ENCODE measurements around the gene AKR7A2.
A peak's percentile ranks its signal among the peaks of the same experiment; 100 is the strongest.

The AKR7A2 gene

DNA sequence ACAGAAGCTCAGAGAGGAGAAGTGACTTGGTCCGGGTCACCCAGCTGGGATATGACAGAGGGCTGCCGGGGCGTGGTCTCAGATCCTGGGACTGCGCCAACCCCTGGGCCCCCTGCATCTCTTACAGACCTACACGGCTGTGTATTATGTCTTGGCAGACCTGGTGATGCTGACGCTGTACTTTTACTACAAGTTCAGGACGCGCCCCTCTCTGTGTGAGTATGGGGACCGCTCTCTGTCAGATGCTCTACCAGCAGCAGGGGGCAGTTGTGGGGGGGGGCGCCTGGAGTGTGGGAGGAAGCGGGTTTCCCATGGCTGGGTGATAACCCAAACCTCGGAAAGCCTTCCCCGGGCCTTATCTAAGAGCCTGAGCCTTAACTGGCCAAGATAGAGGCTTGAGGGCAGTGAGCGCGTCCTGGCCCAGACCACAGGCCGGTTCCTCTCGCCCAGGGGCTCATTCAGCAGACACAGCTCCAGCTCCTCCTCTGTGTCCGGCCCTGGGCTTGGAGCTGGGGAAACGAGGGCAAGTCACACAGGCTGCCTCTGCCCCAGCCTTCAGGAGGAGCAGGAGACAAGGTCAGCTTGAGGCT lies 13.5 kb upstream of the AKR7A2 start:
- DNase-seq (ENCODE audit: low spot score) = no peak

DNA sequence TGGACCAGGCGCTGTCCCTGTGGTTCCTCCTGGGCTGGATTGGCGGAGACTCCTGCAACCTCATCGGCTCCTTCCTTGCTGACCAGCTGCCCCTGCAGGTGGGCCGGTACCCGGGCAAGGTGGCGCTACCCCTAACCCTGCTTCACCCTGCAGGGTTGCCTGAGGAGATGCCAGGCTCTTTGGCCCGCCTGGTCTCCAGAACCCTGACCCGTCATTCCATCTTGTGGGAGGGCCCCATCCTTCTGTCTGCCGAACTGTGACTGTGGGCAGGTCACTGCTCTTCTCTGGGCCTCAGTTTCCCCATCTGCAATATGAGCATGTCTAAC lies 12.7 kb upstream of the AKR7A2 start:
- DNase-seq (ENCODE audit: low spot score) = no peak

DNA sequence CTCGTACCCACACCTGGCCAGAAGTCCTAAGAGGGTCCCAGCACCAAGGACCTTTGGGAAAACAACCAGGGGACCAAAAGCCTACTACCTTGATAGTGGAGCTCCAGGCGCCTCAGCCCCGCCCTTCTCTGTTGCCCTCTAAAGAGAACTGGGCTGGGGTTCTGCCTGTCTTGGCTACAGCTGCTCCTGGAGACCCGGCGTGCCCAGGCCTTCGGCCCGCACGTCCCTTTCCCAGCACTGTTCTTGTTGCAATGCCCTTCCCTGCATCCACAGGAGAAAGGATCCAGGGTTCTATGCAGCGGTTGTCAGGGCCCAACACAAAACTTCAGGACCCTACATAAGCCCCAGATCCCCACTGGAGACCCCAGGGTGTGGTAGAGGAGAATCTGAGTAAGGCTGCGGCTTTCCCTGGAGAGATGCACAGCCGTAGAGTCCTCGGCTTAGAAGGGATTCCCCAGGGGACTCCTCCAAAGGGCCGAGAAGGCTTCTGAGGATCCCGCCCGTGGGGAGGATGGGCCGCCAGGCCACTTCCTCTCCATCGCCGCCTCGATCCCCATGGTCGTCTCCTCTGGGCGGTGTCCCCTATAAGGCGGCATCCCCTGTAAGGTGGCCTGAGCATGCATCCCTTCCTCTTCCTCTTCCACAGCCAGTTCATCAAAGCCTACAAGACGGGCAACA lies 12.2 kb upstream of the AKR7A2 start:
- DNase-seq (ENCODE audit: low spot score) = no peak

DNA sequence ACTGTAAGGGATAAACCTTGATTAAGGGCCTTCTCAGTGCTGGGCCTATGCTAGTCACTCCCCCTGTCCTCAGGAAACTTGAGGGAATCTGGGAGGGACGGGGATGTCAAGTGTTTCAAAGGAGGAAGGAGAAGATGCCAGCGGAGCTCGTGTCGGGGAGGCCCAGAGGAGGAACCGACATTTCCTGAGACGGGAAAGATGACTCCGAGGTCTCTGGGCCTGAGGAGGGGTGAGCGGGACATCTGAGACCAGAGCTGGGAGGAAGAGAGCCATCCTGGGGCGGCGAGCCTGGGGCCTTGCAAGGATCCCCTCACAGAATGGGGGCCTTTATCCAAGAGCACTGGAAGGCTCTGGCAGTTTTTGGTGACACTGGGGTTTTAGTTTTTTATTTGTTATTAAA lies 10.5 kb upstream of the AKR7A2 start:
- no peak for DNase-seq (ENCODE audit: low spot score)

DNA sequence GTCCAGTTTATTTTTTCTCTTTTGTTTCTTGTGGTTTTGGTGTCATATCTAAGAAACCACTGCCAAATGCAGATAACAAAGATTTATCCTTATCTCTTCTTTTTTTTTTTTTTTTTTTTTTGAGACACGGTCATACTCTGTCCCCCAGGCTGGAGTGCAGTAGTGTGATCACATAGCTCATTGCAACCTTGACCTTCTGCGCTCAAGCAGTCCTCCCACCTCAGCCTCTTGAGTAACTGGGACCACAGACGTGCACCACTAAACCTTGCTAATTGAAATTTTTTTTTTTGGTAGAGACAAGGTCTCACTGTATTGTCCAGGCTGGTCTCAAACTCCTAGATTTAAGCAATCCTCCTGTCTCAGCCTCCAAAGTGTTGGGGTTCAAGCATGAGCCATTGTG lies 9.1 kb upstream of the AKR7A2 start:
- no peak for DNase-seq (ENCODE audit: low spot score)

DNA sequence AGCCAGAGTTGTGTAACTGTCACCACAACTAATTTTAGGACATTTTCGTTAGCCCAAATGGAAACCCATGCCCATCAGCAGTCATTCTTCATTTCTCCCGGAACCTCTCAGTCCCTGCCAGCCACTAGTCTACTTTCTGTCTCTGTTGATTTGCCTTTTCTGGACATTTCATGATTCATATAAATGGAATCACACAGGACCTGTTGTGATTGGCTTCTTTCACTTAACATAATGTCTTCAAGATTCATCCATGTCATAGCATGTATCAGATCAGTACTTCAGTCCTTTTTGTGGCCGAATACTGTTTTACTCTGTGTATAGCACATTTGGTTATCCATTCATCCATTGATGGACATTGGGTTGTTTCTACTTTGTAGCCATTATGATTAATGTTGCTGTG lies 7.3 kb upstream of the AKR7A2 start:
- DNase-seq (ENCODE audit: low spot score) = no peak

DNA sequence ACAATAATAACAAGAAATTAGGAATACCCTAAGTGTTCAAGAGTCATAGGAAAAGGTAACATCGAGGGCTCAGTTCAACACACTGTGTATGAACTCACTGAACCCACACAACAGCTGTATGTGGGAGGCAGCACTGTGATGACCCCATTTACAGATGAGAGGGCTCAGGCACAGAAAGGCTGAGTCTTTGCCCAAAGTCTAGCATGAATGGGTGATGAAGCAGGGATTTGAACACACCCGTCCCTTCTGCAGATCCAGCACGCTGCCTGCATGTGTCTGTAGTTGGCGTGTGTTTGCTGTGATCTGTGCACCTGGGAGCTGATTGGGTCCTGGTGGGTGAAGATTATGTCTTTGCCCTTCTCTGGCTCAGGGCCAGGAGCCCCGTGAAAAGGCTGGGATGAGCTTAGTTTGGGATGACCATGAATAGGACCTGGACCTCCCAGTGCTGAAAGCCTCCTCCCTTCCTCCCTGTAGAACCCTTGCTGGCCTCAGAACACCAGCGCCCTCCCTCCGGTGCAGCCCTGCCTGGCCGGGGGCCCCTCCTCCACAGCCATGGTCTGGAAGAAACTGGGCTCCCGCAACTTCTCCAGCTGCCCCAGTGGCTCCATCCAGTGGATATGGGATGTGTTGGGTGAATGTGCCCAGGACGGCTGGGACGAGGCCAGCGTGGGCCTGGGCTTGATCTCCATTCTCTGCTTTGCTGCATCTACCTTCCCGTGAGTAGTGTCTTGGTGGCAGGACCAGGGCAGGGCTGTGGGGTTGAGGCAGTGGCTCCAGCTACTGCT lies 5.4 kb upstream of the AKR7A2 start:
- no peak for DNase-seq (ENCODE audit: low spot score)

DNA sequence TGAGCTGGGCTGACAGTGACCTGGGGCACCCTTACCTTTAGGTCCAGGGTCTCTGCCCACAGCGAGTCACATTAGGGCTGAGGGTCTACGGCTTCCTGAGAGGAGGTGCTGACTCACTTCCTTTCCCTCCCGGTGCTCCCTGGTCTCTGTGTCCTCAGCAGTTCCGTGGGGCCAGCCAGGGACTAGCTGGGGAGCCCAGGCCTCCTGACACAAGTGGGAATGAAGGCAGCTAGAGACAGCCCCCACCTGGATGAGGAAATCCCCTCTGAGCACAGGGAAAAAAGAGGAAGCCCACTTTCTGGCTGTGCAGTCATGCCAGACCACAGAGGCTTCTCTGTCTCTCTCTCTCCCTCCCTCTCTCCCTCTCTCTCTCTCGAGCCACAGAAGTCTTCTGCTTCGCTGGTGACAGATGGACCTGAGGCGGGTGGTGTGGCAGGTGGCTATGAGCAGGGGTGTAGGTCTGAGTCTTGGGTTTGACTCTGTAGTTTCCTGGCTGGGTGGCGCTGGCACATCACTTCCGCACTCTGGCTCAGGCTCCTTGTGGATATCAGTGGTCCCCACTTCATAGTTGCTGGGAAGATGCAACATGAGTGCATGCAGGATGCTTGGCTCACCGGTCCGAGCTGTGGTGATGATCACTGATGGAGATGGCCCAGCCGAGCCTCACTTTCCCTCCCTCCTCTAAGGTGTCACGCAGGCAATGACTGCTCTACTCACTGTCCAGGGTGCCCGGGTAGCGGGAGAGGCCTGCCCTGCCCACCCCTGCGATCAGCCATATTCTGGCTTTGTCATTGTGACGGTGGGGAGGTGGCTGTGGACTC lies 3.6 kb upstream of the AKR7A2 start:
- DNase-seq (ENCODE audit: low spot score) = peak; percentile 46

DNA sequence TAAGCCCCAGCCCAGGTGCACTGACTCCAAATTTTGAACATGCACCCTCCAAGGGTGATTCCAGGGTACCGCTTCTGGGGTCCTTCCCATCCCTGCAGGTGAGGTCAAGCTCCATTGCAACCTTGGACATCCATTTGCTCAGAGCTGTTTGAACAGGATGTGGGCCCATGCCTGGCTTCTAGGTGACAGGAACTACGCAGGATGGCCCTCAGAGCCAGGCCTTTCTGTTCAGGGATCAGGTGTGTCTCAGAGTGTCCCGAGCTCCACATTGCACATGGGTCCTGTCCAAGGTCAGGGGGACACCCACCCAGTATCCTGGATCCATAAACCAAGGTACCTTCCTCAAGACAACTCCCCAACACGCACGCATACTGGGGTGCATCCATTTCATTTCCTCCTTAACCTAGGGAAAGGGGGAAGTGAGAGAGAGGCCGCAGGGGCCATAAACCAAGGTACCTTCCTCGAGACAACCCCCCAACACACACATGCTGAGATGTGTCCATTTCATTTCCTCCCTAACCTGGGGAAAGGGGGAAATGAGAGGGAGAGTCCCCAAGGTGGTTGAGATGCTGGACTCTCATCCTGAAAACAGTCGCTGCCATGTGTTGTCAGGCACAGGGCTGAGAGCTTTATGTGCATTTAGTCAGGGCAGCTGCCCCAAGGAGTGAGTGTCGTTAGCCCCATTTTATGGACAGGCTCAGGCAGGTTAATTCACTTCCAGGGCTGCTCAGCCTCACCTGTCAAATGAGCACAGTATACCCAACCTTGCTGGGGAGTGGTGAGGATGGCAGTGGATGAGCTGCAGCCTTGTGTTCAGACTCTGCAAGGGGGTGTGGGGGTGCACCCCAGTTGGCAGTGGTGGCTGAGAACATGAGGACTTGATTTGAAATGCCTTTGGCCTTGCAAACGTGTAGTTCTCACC lies 2.3 kb upstream of the AKR7A2 start:
- DNase-seq (ENCODE audit: low spot score) = no peak

DNA sequence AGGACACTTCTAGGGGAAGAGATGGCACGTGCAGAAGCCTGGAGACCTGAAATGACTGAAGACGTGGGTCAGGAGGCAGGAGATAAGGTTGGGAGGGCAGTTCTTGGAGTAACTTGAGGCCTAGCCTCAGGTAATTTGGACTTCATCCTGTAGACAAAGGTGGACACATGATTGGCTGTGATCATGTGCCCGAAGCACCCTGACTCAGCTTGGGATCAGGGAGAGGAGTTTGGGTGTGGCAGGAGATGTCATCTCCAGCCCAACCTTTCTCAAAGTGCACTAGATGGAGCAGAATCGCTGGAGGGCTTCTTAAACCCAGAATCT lies 1.7 kb upstream of the AKR7A2 start:
- DNase-seq (ENCODE audit: low spot score) = no peak

DNA sequence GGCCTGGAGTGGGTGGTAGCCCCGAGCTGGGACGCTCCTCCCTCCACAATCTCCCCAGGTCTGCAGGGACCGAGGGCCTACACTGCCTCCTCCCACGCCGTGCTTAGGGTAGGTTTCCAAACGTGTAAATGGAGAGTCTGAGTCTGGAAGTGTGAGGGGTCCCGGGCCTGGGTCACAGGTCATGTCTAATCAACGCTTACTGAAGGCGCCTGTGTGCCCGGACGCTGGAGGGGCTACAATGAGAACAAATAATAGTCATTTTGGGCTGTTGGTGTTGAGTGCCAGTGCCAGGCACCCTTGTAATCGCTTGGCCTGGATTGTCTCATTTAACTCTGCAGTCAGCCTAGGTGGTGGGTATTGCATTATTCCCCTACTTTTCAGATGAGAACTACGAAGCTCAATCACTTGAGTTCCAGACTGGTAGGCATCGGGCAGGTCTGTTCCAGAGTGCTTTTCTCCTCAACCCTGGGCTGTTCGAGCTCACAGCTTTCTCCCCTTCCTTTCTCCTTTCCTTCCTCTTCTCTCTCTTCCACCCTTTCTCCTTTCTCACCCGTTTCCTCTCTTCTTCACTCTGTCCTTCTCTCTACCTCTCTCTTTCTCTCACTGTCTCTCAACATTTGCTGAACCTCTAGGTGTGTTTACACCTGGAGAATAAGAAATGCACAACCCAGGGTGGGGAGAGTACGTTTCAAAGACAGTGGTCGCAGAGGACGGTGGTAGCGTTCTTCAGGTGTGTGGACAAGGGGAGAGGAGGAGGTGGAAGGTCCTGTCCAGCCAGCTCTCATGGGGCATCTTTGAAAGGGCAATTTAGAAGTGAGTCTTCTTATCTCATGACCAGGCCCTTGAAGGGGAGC lies 1.1 kb upstream of the AKR7A2 start:
- no peak for DNase-seq (ENCODE audit: low spot score)

DNA sequence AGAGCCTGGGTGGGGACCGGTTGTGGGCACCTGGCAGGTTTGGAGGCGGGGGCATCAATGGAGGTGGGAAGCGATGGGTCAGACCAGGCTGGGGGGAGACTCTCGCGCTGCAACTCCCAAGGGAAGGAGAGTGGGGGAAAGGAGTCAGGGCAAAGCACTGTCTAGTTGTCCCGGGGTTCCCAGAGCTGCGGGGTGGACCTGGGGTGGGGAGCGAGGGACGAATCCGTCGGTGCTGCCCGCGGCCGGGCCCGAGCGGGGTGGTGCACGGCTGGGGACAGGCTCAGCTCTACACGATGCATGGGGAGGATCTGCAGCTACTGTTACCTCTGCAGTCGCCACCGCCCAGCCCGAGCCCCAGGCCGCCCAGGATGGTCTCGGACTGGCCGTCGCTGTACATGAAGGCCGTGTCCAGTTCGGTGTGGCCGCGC lies 427 bp downstream of the AKR7A2 start:
- DNase-seq (ENCODE audit: low spot score) = no peak

DNA sequence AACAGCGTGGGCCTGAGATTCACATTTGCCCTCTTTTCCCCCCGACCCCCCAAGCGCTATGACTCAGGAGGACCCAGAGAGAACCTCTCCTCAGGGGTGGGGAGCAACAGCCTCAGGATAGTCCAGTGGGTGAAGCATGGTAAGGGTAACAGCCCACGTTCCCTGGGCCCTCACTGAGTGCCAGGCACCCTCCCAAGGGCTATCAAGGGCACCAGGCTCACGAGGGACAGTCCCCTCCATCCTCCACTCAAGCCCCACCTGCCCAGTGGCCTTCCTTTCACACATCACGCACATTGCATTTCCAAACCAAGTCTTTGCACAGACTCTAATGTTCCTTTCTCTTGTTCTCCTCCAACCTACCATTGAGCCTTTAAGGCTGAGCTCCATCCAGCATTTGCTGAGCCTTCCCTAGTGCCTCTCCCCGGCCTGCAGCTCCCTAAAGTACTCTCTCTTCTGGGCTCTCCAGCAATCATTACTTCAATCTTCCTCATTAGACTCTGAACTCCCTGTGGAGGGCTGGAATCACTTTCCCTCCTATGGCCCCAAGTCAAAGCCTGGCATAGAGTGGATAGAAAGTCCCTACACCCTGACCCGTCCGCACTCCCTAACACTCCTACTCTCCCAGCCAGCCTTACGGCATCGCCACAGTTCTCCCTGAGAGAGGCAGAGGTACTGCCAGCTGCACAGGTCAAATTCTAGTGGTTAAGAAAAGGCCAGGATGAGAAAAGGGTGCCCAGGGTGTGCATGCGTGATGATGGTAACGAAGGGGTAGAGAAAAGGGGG lies 1.0 kb downstream of the AKR7A2 start:
- no peak for DNase-seq (ENCODE audit: low spot score)

DNA sequence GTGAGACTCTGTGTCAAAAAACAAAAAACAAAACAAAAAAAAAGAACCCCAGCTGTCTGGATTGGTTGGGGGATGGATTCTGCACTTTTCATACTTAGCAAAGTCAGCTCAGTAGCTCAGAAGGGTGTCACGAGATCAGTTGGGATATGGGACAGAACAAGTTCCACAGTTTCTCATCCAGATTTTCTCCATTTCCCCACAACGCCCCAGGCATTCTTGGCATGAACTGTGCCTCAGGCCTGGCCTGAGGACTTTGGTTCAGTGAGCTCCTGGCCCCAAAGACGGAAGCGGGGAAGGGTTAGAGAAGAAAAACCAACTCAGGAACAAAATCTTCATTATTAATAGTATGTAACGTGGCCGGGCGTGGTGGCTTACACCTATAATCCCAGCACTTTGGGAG lies 1.9 kb downstream of the AKR7A2 start:
- DNase-seq (ENCODE audit: low spot score) = no peak

DNA sequence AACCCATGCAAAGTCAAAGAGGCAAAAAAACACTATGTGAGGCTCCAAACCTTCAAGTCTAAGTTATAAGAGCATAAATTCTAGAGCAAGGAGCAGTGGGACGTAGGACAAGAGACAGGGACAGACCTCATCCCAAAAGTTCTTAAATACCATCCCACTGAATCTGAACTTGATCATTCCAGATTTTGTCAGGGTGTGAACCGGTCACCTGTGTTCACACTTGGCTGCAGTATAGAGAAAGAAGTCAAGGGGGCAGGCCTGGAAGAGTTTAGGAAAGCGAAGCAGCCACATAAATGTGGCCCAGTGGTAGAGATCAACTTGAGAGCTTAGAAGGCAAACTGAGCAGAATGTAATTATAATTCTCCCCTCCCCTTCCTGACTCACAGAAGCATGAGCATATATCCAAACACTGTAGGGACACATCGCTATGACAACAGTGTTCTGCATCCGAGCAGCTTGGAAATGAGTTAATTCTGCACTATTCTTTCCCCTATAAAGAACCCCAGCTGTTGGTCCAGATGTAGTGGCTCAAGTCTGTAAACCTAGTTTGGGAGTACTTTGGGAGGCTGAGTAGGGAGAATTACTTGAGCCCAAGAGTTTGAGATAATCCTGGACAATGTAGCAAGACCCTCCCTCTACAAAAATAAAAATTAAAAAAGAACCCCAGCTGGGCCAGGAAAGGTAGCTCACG lies 2.7 kb downstream of the AKR7A2 start:
- DNase-seq (ENCODE audit: low spot score) = no peak

DNA sequence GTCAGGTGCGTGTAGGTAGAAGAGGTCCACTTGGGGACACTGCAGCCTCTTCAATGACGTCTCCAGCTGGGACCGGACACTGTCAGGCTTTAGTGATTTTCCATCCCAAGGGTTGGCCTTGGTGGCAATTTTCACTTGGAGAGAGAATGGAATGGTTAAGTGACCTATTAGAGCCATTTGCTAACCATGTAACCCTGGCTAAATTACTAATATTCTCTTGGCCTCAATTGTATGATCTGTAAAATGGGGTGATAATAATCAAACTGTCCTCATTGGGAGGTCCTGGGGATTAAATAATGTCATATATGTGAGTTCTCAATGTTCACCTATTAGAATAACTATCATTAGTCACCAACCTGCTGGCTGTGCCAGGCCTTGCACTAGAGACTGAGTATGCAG lies 3.4 kb downstream of the AKR7A2 start:
- DNase-seq (ENCODE audit: low spot score) = no peak

DNA sequence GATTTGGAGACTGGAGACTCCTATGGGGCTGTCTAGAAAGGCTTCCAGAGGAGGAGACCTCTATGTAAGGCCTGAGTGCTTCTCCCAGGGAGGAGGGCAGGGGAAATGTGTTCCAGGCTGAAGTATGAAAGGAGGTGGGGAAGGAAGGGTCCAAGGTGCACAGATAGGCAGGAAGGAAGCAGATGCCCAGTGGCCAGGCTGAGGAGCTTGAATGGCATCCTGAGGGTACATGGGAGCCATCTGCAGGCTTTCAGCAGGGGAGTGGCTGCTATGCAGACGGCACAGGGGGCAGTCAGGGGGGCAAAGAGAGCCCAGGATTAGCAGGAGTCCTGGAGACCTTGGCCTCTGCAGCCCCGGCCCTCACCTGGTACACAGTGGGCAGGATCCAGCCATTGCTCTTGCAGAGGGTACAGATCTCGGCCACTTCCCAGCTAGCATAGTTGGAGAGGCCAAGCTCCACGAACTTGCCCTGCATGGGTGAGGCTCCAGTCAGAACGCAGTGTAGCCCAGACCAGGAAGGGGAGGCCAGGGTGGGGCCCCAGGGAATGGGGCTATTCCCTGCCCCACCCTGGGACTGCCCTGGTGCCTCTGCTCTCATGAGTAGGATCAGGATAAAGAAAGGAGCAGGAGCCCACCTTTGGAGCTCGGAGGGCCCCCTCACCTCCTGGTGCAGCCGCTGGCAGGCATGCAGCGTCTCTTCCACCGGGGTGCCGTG lies 4.0 kb downstream of the AKR7A2 start:
- DNase-seq (ENCODE audit: low spot score) = no peak

DNA sequence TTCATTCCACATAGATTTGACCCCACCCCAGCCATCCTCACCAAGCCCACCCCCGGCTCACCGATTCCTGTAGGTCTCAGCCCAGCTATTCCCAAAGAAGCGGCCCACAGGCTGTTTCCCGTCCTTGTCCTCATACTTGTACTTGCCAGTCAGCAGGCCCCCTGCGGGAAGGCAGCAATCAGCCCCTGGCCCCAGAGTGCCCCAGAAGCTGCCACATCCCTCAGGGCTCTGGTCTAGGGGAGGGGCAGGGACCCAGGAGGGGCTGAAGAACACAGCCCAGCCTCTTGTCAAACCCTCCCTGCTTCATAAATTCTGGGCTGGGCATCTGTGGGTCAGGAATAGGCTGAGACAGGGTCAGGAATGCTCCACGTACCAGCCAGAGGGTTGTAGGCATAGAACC lies 5.0 kb downstream of the AKR7A2 start:
- no peak for DNase-seq (ENCODE audit: low spot score)

DNA sequence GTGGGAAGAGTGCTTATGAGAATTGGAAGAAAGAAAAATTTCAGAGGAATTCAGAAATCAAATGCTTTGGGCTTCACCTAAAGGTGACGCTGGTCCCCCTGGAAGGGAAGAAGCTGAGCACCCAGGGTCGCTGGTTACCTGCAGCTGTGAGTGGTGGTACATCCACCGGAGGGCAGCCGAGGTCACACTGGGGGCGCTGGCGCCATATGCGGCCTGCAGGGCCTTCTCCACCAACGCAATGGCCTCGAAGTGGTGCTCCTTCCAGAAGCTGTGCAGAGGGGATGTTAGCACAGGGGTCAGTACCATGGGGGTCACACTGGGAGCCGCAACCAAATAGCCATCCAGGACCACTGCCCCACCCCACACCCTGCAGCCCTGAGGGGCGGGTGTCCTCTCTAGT lies 6.1 kb downstream of the AKR7A2 start:
- DNase-seq (ENCODE audit: low spot score) = no peak
